CD4-positive, CD25-positive, alpha-beta regulatory T cell (primary cell): ENCODE data around the gene NUP153. TPM values are rescaled to one million over a fixed set of nuclear protein-coding genes. Genes with fewer than 3 reads are reported as not detected.
A peak's percentile ranks its signal among the peaks of the same experiment; 100 is the strongest.
"Not testable (repeated sequence)": the region's sequence is repeated elsewhere in the genome, so short reads cannot be mapped to it uniquely, and the experiment has no call there.

Experiments used
- ATAC-seq, 2 donors: fragments of 150-1000 bp; cut with Tn5 transposase; one replicate each; pipeline ENCODE4 v1.10.0; 2021; ENCODE audit warnings: low read depth in 2 of 2, moderate number of reproducible peaks in 2 of 2, moderate library complexity in 1 of 2
- DNase-seq, 3 donors: peaks; one replicate each; pipeline versions ENCODE4 v3.0.0 to v3.0.0-alpha.2; 2012 to 2022; ENCODE audit warnings: mixed read lengths in 1 of 3
- H3K27ac ChIP-seq: one replicate; pipeline ENCODE4 v1.7.0; 2013; ENCODE audit warnings: mild to moderate bottlenecking, low read length; ENCODE audit not compliant: insufficient read depth, poor library complexity, severe bottlenecking
- H3K27me3 ChIP-seq: one replicate; pipeline ENCODE4 v1.7.0; 2013; ENCODE audit warnings: low read length; ENCODE audit not compliant: control insufficient read depth, insufficient read depth
- H3K36me3 ChIP-seq: one replicate; pipeline ENCODE4 v1.7.0; 2013; ENCODE audit warnings: mild to moderate bottlenecking, low read length, moderate library complexity; ENCODE audit not compliant: control insufficient read depth, insufficient read depth
- H3K4me1 ChIP-seq: 2 replicates; pipeline ENCODE4 v1.7.0; 2013; ENCODE audit warnings: mild to moderate bottlenecking, low read length; ENCODE audit not compliant: insufficient read depth, control insufficient read depth, poor library complexity, severe bottlenecking
- H3K4me3 ChIP-seq: one replicate; pipeline ENCODE4 v1.7.0; 2013; ENCODE audit warnings: low read depth, mild to moderate bottlenecking, low read length, moderate library complexity
- H3K9me3 ChIP-seq, 2 experiments: 1 replicate in 1 of 2; 2 replicates in 1 of 2; pipeline ENCODE4 v1.7.0; 2013; ENCODE audit warnings: low read length in 2 of 2, mild to moderate bottlenecking in 1 of 2, moderate library complexity in 1 of 2; ENCODE audit not compliant: control insufficient read depth in 2 of 2
- H3K27ac Mint-ChIP-seq, 3 donors: one replicate each; pipeline ENCODE4 v1.8.0; 2020 to 2022; ENCODE audit warnings: mild to moderate bottlenecking in 3 of 3, mixed read lengths in 3 of 3, moderate library complexity in 2 of 3
- H3K27me3 Mint-ChIP-seq: one replicate; pipeline ENCODE4 v1.8.0; 2022; ENCODE audit warnings: mild to moderate bottlenecking, mixed read lengths
- H3K36me3 Mint-ChIP-seq: one replicate; pipeline ENCODE4 v1.8.0; 2020; ENCODE audit warnings: mixed read lengths
- H3K4me1 Mint-ChIP-seq, 4 donors: one replicate each; pipeline ENCODE4 v1.8.0; 2020 to 2022; ENCODE audit warnings: mixed read lengths in 4 of 4, mild to moderate bottlenecking in 1 of 4
- H3K4me3 Mint-ChIP-seq, 4 donors: one replicate each; pipeline ENCODE4 v1.8.0; 2020 to 2022; ENCODE audit warnings: mild to moderate bottlenecking in 4 of 4, mixed read lengths in 4 of 4, moderate library complexity in 3 of 4
- H3K9me3 Mint-ChIP-seq, 7 donors: one replicate each; pipeline ENCODE4 v1.8.0; 2020 to 2022; ENCODE audit warnings: mixed read lengths in 7 of 7, mild to moderate bottlenecking in 3 of 7, moderate library complexity in 2 of 7
- polyA plus RNA-seq, 4 donors: library from polyadenylated mRNA; unstranded; fragments of 300-500 nt; fragmentation: Illumina TruSeq; gene quantifications; one replicate each; pipeline ENCODE4 v1.2.3, GENCODE V29; 2021
- total RNA-seq: library from RNA; stranded (reverse); gene quantifications from one replicate; pipeline ENCODE4 v1.2.3, GENCODE V29; 2022

The NUP153 gene
- 64.5 TPM for total RNA-seq
- 1 to 10 TPM; 4.2 to 4.9 (median 4.4) TPM for polyA plus RNA-seq

DNA sequence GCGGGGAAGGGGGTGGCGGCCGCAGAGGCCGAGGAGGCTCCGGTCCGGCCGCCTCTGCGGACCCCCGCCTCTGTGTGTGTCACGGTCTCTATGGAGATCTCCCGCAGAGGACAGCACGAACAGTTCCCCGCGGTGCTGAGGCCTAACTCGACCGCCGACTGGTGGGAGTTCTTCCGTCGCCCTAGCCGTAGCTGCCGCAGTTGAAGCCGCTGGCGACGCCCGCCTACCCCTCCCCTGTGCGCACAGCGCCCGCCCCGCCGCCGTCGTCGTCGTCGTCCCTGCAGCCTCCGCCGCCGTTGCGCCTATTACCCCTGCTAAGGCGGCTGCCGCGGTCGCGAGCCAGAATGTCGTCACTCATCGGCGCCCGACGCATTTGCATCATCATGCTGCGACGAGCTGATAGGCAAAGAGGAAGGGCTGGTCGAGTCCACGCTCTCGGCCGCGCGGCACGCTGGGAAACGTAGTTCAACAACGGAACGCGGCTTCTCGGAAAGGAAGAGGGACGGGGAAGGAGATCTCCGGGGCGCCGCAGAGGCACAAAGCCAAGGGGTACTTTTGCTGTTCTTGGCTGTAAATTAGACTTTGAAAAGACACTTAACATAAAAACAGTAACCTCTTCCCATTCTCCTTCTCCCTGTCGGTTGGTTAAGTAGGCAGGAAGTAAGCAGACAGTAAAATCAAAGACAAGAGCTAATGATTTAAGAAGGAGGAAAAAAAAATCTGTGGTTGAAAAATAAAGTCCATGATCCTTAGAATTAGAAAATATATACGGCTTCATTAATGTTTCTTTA is at the start of gene NUP153:
NUP153 (minus strand) TSS at position 346 of the 791 bp plus-strand sequence. CDS start 538 bp downstream, outside the sequence.
- DNase-seq (peak; percentile 99 to 100 (median 99)), ATAC-seq (peak; percentile 84 to 89)
- Mint-ChIP-seq H3K27ac (peak within 1 kb of the TSS; percentile 93 to 98 (median 96)), H3K4me1 (peaks cover 15 to 49% (median 35%) of the 10 kb centered on the region in 4 donors), H3K9me3 (peaks cover 0 to 2% (median 0%) of the 10 kb centered on the region in 7 donors), H3K36me3 (no peaks in the 10 kb centered on the region), H3K4me3 (peak within 1 kb of the TSS; percentile 92 to 96 (median 95)), H3K27me3 (no peaks in the 10 kb centered on the region)
- Histone ChIP-seq H3K27me3 (no peaks in the 10 kb centered on the region), H3K27ac (peak within 1 kb of the TSS; percentile 99), H3K4me1 (peaks cover 37% of the 10 kb centered on the region), H3K4me3 (peak within 1 kb of the TSS; percentile 93), H3K36me3 (no peaks in the 10 kb centered on the region), H3K9me3 (no peaks in the 10 kb centered on the region)

DNA sequence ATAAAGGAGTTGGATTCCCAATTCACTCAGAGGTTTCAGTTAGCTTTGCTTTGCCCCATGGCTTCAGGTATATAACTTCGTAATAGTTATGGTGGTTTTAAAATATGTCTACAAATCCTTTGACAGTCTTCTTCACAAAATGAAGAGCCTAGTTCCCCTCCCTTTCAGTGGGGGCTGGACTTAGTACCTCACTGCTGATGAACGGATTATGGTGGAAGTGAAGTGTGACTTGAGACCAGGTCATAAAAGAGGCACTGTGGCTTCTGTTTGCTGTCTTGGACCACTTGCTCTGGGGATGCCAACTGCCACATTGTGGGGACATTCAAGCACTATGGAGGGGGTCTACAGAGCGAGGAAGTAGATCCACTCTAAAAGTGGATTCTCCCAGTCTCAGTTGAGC is 47.5 kb upstream of the NUP153 start:
- Mint-ChIP-seq H3K36me3 (no peaks in the 10 kb centered on the region), H3K27me3 (peaks cover 8% of the 10 kb centered on the region), H3K4me3 (no peak overlapping the region), H3K9me3 (no peaks in the 10 kb centered on the region), H3K4me1 (no peaks in the 10 kb centered on the region), H3K27ac (peak overlapping the region in 1 of 3 donors; percentile 32)
- no peak overlapping the region for H3K27ac ChIP-seq
- H3K36me3 ChIP-seq, result no peaks in the 10 kb centered on the region
- ATAC-seq (no peak), DNase-seq (no peak)
- H3K4me1 ChIP-seq, result no peaks in the 10 kb centered on the region
- H3K4me3 ChIP-seq, result no peak overlapping the region
- H3K9me3 ChIP-seq, result no peaks in the 10 kb centered on the region
- H3K27me3 ChIP-seq, result no peaks in the 10 kb centered on the region

DNA sequence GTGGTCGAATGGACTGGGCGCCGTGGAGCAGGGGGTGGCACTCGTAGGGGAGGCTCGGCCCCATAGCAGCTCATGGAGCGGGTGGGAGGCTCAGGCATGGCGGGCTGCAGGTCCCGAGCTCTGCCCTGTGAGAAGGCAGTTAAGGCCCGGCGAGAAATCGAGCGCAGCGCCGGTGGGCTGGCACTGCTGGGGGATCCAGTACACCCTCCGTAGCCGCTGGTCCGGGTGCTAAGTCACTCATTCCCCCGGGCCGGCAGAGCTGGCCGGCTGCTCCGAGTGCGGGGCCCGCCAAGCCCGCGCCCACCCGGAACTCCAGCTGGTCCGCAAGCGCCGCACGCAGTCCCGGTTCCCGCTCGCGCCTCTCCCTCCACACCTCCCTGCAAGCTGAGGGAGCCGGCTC is 38.6 kb upstream of the NUP153 start:
- H3K4me1 Mint-ChIP-seq, H3K27ac Mint-ChIP-seq, H3K4me3 Mint-ChIP-seq: not testable (repeated sequence)

DNA sequence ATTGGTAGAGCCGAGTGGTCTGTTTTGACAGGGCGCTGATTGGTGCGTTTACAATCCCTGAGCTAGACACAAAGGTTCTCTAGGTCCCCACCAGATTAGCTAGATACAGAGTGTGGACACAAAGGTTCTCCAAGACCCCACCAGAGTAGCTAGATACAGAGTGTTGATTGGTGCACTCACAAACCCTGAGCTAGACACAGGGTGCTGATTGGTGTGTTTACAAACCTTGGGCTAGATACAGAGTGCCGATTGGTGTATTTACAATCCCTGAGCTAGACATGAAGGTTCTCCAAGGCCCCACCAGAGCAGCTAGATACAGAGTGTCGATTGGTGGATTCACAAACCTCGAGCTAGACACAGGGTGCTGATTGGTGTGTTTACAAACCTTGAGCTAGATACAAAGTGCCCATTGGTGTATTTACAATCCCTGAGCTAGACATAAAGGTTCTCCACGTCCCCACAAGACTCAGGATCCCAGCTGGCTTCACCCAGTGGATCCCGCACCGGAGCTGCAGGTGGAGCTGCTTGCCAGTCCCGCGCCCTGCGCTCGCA is 38.1 kb upstream of the NUP153 start:
- not testable (repeated sequence) for H3K27ac Mint-ChIP-seq, H3K27ac ChIP-seq, DNase-seq, H3K9me3 Mint-ChIP-seq, H3K36me3 Mint-ChIP-seq, H3K36me3 ChIP-seq, H3K9me3 ChIP-seq, H3K4me3 Mint-ChIP-seq, H3K27me3 ChIP-seq, H3K4me1 Mint-ChIP-seq, H3K4me1 ChIP-seq, ATAC-seq, H3K4me3 ChIP-seq
- peaks cover 26% of the 10 kb centered on the region for H3K27me3 Mint-ChIP-seq

More for the DNA sequence above, 38.6 kb upstream of the NUP153 start:
- not testable (repeated sequence) for H3K27ac ChIP-seq, H3K9me3 ChIP-seq, H3K4me3 ChIP-seq, H3K4me1 ChIP-seq, H3K9me3 Mint-ChIP-seq, H3K27me3 ChIP-seq, H3K36me3 Mint-ChIP-seq, DNase-seq, H3K36me3 ChIP-seq, ATAC-seq
- peaks cover 25% of the 10 kb centered on the region for H3K27me3 Mint-ChIP-seq

DNA sequence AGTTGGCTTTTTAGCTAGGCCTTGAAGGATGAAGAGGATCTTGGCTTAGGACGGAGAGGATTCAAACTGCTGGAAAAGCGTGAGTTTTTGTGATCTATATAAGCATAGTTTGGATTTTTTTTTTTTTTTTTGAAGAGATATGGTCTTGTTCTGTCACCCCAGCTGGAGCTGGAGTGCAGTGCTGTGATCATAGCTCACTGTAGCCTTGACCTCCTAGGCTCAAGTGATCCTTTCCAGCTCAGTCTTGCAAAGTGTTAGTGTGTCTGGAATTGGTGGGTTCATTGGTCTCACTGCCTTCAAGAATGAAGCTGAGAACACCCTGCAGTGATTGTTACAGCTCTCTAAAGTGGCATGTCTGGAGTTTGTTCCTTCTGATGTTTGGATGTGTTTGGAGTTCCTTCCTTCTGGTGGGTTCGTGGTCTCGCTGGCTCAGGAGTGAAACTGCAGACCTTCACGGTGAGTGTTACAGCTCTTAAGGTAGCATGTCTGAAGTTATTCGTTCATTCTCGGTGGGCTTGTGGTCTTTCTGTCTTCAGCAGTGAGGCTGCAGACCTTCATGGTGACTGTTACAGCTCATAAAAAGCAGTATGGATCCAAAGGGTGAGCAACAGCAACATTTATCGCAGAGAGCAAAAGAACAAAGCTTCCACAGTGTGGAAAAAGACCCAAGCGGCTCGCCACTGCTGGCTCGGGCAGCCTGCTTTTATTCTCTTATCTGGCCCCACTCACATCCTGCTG is 37.5 kb upstream of the NUP153 start:
- Histone ChIP-seq H3K27me3 (no peaks in the 10 kb centered on the region), H3K4me1 (no peaks in the 10 kb centered on the region), H3K9me3 (no peaks in the 10 kb centered on the region), H3K36me3 (no peaks in the 10 kb centered on the region), H3K27ac (no peak overlapping the region), H3K4me3 (no peak overlapping the region)
- Mint-ChIP-seq H3K36me3 (no peaks in the 10 kb centered on the region), H3K9me3 (peaks cover 0 to 9% (median 2%) of the 10 kb centered on the region in 7 donors), H3K4me3 (no peak overlapping the region), H3K27ac (no peak overlapping the region), H3K27me3 (peaks cover 26% of the 10 kb centered on the region), H3K4me1 (peaks cover 0 to 3% (median 0%) of the 10 kb centered on the region in 4 donors)
- DNase-seq (no peak), ATAC-seq (no peak)

DNA sequence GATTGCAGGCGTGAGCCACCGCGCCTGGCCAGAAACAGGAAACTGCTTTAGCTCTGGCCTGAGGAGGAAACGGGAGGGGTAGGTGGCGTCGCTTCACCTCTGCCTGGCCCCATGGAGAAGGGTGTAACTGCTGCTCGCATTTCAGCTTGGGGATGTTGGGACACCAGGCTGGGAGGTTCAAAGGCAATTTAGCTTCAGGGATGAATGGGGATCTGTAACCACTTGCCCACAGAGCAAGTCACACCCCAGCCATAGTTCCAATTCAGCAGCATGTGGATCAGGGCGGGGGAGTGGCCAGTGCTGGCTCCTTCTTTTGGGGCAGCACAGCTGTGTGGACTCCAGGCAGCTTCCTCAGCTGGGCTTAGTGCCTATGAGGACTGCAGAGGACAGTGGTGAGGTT is 34.8 kb upstream of the NUP153 start:
- Histone ChIP-seq H3K27ac (no peak overlapping the region), H3K27me3 (no peaks in the 10 kb centered on the region), H3K36me3 (no peaks in the 10 kb centered on the region), H3K4me1 (no peaks in the 10 kb centered on the region), H3K4me3 (no peak overlapping the region), H3K9me3 (peaks cover 15 to 23% of the 10 kb centered on the region in 2 experiments)
- peaks cover 2 to 27% (median 9%) of the 10 kb centered on the region in 7 donors for H3K9me3 Mint-ChIP-seq
- H3K36me3 Mint-ChIP-seq, result peaks cover 4% of the 10 kb centered on the region
- no peak for DNase-seq
- H3K4me1 Mint-ChIP-seq, result peaks cover 0 to 3% (median 0%) of the 10 kb centered on the region in 4 donors
- no peak for ATAC-seq
- H3K4me3 Mint-ChIP-seq, result no peak overlapping the region
- peaks cover 26% of the 10 kb centered on the region for H3K27me3 Mint-ChIP-seq
- H3K27ac Mint-ChIP-seq, result no peak overlapping the region

DNA sequence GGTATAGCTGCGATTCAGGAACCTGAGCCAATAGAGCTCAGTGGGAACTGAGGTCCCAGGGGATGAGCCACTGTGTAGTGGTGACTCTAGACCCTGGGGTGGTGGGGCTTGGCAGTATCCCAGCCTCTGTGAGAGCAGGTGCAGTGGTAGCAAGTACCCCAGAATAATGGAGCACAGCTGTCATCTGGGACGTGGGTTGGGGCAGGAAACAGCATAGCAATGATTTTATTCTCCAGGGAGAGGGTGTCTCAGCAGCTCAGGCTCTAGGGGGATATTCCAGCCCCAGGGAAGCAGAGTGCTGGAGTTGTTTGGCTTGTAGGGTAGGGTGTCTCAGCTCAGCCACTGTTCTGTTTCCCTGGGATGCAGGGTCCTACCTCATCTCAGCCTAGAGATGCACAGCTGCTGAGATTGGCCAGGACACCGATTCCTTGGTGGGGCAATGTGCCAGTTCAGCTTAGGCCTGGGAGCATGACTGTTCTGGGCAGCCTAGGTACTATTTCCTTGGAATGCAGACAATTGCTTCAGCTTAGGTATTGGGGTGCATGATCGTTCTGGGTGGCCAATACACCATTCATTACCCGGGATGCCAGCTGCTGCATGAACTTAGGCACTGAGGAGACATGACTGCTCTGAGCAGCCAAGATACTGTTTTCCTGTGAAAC is 34.0 kb upstream of the NUP153 start:
- peaks cover 15 to 23% of the 10 kb centered on the region in 2 experiments for H3K9me3 ChIP-seq
- H3K27ac Mint-ChIP-seq, result no peak overlapping the region

More for the DNA sequence above, 34.0 kb upstream of the NUP153 start:
- Mint-ChIP-seq H3K9me3 (peaks cover 2 to 28% (median 9%) of the 10 kb centered on the region in 7 donors), H3K4me3 (peak overlapping the region in 1 of 4 donors; percentile 39), H3K4me1 (peaks cover 0 to 3% (median 0%) of the 10 kb centered on the region in 4 donors), H3K27me3 (peaks cover 26% of the 10 kb centered on the region), H3K36me3 (peaks cover 4% of the 10 kb centered on the region)
- no peaks in the 10 kb centered on the region for H3K27me3 ChIP-seq
- no peak overlapping the region for H3K4me3 ChIP-seq
- no peak overlapping the region for H3K27ac ChIP-seq
- DNase-seq (no peak), ATAC-seq (no peak)
- no peaks in the 10 kb centered on the region for H3K36me3 ChIP-seq
- no peaks in the 10 kb centered on the region for H3K4me1 ChIP-seq
